SK-N-MC (cell line): ENCODE measurements around the gene IL17RC.
"Not testable (repeated sequence)": the region's sequence is repeated elsewhere in the genome, so short reads cannot be mapped to it uniquely, and the experiment has no call there.

Experiments used
- EZH2 ChIP-seq: fragments of 200-600 bp; sonication (generic); IDR thresholded peaks from one replicate; pipeline ENCODE4 v1.6.1; 2017; ENCODE audit warnings: antibody characterized with exemption
- FOXP2 ChIP-seq: optimal IDR thresholded peaks from 2 replicates; pipeline ENCODE3; 2011; ENCODE audit warnings: mild to moderate bottlenecking, moderate library complexity; ENCODE audit not compliant: insufficient read depth; ENCODE audit errors: extremely low read length, control extremely low read depth
- POLR2AphosphoS5 ChIP-seq: IDR thresholded peaks from 2 replicates; pipeline ENCODE4 v1.6.1; 2012; ENCODE audit warnings: mild to moderate bottlenecking, low read depth, low read length, borderline replicate concordance

DNA sequence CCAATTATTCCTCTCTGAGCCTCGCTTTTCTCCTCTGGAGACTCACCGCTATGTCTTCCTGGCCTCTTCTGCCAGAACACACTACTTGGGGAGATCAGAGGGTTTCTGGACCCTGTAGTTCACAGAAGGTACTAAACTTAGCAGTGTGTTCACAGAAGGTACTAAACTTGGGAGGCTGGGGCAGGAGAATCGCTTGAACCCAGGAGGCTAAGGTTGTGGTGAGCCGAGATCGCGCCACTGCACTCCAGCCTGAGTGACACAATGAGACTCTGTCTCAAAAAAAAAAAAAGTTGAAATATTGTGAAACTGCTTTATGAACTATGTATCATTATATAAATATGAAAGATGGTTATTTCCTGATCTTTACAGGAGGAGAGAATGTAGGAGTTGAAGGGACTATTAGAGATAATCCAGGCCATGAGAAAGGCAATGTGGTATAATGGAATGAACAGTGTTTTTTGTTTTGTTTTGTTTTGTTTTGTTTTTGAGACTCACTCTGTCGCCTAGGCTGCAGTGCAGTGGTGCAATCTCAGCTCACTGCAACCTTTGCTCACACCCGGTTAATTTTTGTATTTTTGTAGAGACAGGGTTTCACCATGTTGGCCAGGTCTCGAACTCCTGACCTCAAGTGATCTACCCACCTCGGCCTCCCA is 20.0 kb upstream of the IL17RC start:
- TF ChIP-seq EZH2, POLR2AphosphoS5, FOXP2: not testable (repeated sequence)
